Suprapubic skin (tissue), 4 donors: ENCODE measurements around the gene ARHGAP23. TPM values are rescaled to one million over a fixed set of nuclear protein-coding genes. Genes with fewer than 3 reads are reported as not detected.

Source experiments
- DNase-seq, 2 donors: peaks; one replicate each; pipeline ENCODE4 v3.0.0-alpha.2; 2019; ENCODE audit warnings: low spot score in 2 of 2
- H3K27ac ChIP-seq: fragments of 200-600 bp; sonication (generic); one replicate; pipeline ENCODE4 v1.5.1; 2019
- H3K27me3 ChIP-seq: fragments of 200-600 bp; sonication (generic); one replicate; pipeline ENCODE4 v1.5.1; 2019
- H3K36me3 ChIP-seq: fragments of 200-600 bp; sonication (generic); one replicate; pipeline ENCODE4 v1.5.1; 2019
- H3K4me1 ChIP-seq: fragments of 200-600 bp; sonication (generic); one replicate; pipeline ENCODE4 v1.5.1; 2019
- H3K4me3 ChIP-seq: fragments of 200-600 bp; sonication (generic); one replicate; pipeline ENCODE4 v1.5.1; 2019; ENCODE audit warnings: mild to moderate bottlenecking
- H3K9me3 ChIP-seq: fragments of 200-600 bp; sonication (generic); one replicate; pipeline ENCODE4 v1.5.1; 2019
- CTCF ChIP-seq, 2 donors: fragments of 200-600 bp in 1 of 2; fragments of 450-650 bp in 1 of 2; sonication (generic) in 1 of 2; IDR thresholded peaks; one replicate each; pipeline ENCODE4 v1.5.1; 2016 to 2019; ENCODE audit warnings: antibody characterized with exemption in 2 of 2, mild to moderate bottlenecking in 1 of 2, moderate library complexity in 1 of 2
- EP300 ChIP-seq: sonication (generic); formaldehyde crosslinking; IDR thresholded peaks from one replicate; pipeline ENCODE4 v1.6.1; 2017; ENCODE audit warnings: antibody characterized with exemption
- POLR2A ChIP-seq, 2 donors: fragments of 450-650 bp; IDR thresholded peaks; one replicate each; pipeline ENCODE4 v1.6.1; 2017; ENCODE audit warnings: antibody characterized with exemption in 2 of 2, mild to moderate bottlenecking in 2 of 2, moderate library complexity in 2 of 2
- POLR2AphosphoS5 ChIP-seq, 3 donors: sonication (generic); formaldehyde crosslinking; IDR thresholded peaks; one replicate each; pipeline ENCODE4 v1.6.1; 2017; ENCODE audit warnings: antibody characterized with exemption in 3 of 3
- WGBS: methylation state at CpG from one replicate; pipeline ENCODE4 v1.1.5; 2018; 5-methylcytosine and 5-hydroxymethylcytosine counted together
- total RNA-seq, 4 donors: library from RNA; depleted of rRNA; stranded (reverse); fragments of >200 nt; gene quantifications; one replicate each; pipeline ENCODE4 v1.1.0, GENCODE V29; 2016

Gene ARHGAP23
- 100 to 1,000 TPM in 3 of 4 donors, 10 to 100 TPM in 1; 94.8 to 149 (median 121) TPM for total RNA-seq

GRCh38 chr17:38428112-38428642, at the start of gene ARHGAP23:
ARHGAP23 (plus strand) TSS chr17:38428464; CDS start chr17:38428486, 22 bp downstream.
- DNase-seq = no peak
- Histone ChIP-seq H3K27ac (peak within 1 kb of the TSS; percentile 84), H3K9me3 (no peaks in the 10 kb centered on the region), H3K36me3 (no peaks in the 10 kb centered on the region), H3K4me1 (peaks cover 40% of the 10 kb centered on the region), H3K27me3 (no peaks in the 10 kb centered on the region), H3K4me3 (peak within 1 kb of the TSS; percentile 76)
- TF ChIP-seq EP300 = no peak
- no peak for TF ChIP-seq POLR2A (IDR thresholded peaks at IDR 0.05)
- no peak for TF ChIP-seq CTCF (IDR thresholded peaks at IDR 0.05)
- TF ChIP-seq POLR2AphosphoS5 (IDR thresholded peaks at IDR 0.05) = no peak
- WGBS = 0% methylated on average over 7 of the region's 46 CpGs

GRCh38 chr17:38379448-38379847, 48.8 kb upstream of the ARHGAP23 start:
- TF ChIP-seq EP300 (no peak), CTCF (IDR thresholded peaks at IDR 0.05) (no peak), POLR2A (IDR thresholded peaks at IDR 0.05) (no peak), POLR2AphosphoS5 (IDR thresholded peaks at IDR 0.05) (no peak)
- 79% methylated on average over 1 of the region's 1 CpG for WGBS
- H3K36me3 ChIP-seq = peaks cover 47% of the 10 kb centered on the region
- no peak for DNase-seq
- no peak overlapping the region for H3K4me3 ChIP-seq
- no peaks in the 10 kb centered on the region for H3K27me3 ChIP-seq
- no peak overlapping the region for H3K27ac ChIP-seq
- no peaks in the 10 kb centered on the region for H3K4me1 ChIP-seq
- no peaks in the 10 kb centered on the region for H3K9me3 ChIP-seq

- 84% methylated on average over 4 of the region's 4 CpGs for WGBS
- Histone ChIP-seq H3K27ac (no peak overlapping the region), H3K27me3 (no peaks in the 10 kb centered on the region), H3K4me1 (no peaks in the 10 kb centered on the region), H3K4me3 (no peak overlapping the region), H3K36me3 (peaks cover 50% of the 10 kb centered on the region), H3K9me3 (no peaks in the 10 kb centered on the region)
- no peak for TF ChIP-seq POLR2A (IDR thresholded peaks at IDR 0.05)
- TF ChIP-seq POLR2AphosphoS5 (IDR thresholded peaks at IDR 0.05) = no peak
- no peak for TF ChIP-seq CTCF (IDR thresholded peaks at IDR 0.05)
- no peak for TF ChIP-seq EP300
- DNase-seq = no peak
Observed at GRCh38 chr17:38395090-38395489, 33.2 kb upstream of the ARHGAP23 start.

GRCh38 chr17:38397227-38397626, 31.0 kb upstream of the ARHGAP23 start:
- H3K27me3 ChIP-seq = no peaks in the 10 kb centered on the region
- no peak overlapping the region for H3K4me3 ChIP-seq
- TF ChIP-seq EP300 = no peak
- no peak for TF ChIP-seq CTCF (IDR thresholded peaks at IDR 0.05)
- TF ChIP-seq POLR2A (IDR thresholded peaks at IDR 0.05) = no peak
- no peak for TF ChIP-seq POLR2AphosphoS5 (IDR thresholded peaks at IDR 0.05)
- no peaks in the 10 kb centered on the region for H3K9me3 ChIP-seq
- no peaks in the 10 kb centered on the region for H3K4me1 ChIP-seq
- WGBS = 78% methylated on average over 2 of the region's 2 CpGs
- no peak for DNase-seq
- peaks cover 70% of the 10 kb centered on the region for H3K36me3 ChIP-seq
- H3K27ac ChIP-seq = no peak overlapping the region

- Histone ChIP-seq H3K4me1 (no peaks in the 10 kb centered on the region), H3K4me3 (no peak overlapping the region), H3K9me3 (no peaks in the 10 kb centered on the region), H3K36me3 (peaks cover 70% of the 10 kb centered on the region), H3K27me3 (no peaks in the 10 kb centered on the region), H3K27ac (no peak overlapping the region)
- WGBS = 81% methylated on average over 6 of the region's 6 CpGs
- TF ChIP-seq EP300 (no peak), POLR2AphosphoS5 (IDR thresholded peaks at IDR 0.05) (no peak), POLR2A (IDR thresholded peaks at IDR 0.05) (no peak), CTCF (IDR thresholded peaks at IDR 0.05) (no peak)
- DNase-seq = peak in 1 of 2 donors; percentile 22
Observed at GRCh38 chr17:38400286-38400685, 28.0 kb upstream of the ARHGAP23 start.
